GM18511 (cell line): ENCODE measurements around the gene DDI2.
"Not testable (repeated sequence)": the region's sequence is repeated elsewhere in the genome, so short reads cannot be mapped to it uniquely, and the experiment has no call there.

Source experiments
- ATAC-seq: cut with Tn5 transposase; IDR thresholded peaks from one replicate; pipeline ENCODE4 v1.9.1; 2021; ENCODE audit warnings: mild to moderate bottlenecking, moderate library complexity; ENCODE audit not compliant: unreplicated experiment

The DDI2 gene

DNA sequence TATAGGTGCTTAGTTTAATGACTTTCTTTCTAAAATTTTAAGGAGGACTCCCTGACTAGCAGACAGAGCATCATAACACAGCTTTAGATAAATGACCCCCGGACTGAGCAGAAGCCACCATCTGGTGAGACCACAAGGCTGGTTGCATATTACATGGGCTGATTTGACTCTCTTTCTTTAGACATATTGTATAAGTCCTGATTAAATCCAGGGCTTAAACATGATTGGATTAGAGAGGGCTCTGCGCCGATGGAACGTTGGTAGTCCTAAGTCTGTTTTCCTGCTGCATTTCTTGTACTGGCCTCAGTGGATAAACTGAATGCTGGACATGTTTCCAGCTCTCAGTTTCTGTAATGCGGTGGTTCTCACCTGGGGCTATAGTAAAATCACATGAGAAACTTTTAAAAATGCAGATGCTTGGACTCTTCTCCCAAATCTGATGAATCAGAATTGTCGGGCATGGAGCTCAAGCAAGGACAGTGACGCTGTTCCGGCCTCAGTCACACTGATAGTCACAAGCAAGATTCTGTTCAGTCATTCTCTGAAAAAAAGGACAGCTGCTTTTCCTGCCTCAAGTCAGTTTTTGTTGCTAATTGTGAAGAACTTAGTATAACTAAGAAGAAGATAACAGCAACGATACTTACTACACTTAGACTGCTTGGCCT lies 16.6 kb downstream of the DDI2 start:
- ATAC-seq, result no peak

DNA sequence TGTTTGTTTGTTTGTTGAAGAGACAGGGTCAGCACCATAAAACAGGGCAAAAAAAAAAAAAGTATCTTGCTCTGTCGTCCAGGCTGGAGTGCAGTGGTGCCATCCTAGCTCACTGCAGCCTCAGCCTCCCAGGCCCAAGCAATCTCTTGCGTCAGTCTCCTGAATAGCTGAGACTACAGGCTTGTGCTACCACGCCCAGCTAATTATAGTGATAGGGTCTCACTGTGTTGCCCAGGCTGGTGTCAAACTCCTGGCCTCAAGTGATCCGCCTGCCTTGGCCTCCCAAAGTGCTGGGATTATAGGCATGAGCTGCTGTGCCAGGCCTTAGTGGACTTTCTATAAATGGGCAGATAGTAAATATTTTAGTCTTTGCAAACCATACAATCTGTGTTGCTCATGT lies 19.2 kb downstream of the DDI2 start:
- no peak for ATAC-seq

GRCh38 chr1:15637826-15638225 lies 20.6 kb downstream of the DDI2 start:
- ATAC-seq, result no peak

GRCh38 chr1:15639262-15639661 lies 22.0 kb downstream of the DDI2 start:
- no peak for ATAC-seq

DNA sequence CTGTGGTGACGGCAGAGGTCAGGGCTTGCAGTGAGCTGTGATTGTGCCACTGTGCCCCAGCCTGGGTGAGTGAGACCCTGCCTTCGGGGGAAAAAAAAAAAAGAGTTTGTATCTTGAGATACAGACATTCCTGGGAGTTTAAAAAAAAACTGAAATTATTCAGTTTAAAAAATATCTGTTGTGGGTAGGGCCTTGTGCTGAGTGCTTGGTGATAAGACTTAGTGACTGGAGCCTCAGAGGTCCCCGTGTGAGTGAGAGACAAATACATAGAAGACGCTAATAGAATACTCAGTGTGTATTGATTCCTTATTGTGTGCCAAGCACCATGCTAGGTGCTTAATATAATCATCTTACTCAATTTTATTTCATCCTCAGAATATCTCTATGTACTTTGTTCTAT lies 22.7 kb downstream of the DDI2 start:
- no peak for ATAC-seq

DNA sequence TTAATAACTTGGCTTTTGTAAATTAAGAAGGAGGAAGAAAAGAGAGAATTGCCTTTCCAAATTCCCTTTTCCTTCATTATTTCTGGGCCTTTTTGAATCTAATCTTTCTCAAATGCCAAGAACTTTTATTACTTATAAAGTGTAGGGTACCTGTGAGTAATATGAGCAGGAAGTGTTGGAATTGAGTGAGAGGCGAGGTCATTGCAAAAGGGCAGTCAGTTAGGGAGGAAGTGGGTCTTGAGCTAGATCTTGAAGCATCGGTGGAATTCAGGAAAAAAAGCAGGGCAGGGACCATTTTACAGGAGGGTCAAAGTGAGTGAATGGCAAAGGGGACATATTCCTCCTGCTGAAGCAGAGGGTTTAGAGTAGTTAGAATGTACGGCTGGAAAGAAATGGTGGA lies 23.4 kb downstream of the DDI2 start:
- ATAC-seq, result no peak

- no peak for ATAC-seq
Observed at GRCh38 chr1:15649937-15650336, 32.7 kb downstream of the DDI2 start.

- no peak for ATAC-seq
Observed at GRCh38 chr1:15650433-15650832, 33.2 kb downstream of the DDI2 start.

GRCh38 chr1:15652130-15652529 lies 34.9 kb downstream of the DDI2 start:
- ATAC-seq, result not testable (repeated sequence)

GRCh38 chr1:15654091-15654690 lies 36.9 kb downstream of the DDI2 start:
- no peak for ATAC-seq

DNA sequence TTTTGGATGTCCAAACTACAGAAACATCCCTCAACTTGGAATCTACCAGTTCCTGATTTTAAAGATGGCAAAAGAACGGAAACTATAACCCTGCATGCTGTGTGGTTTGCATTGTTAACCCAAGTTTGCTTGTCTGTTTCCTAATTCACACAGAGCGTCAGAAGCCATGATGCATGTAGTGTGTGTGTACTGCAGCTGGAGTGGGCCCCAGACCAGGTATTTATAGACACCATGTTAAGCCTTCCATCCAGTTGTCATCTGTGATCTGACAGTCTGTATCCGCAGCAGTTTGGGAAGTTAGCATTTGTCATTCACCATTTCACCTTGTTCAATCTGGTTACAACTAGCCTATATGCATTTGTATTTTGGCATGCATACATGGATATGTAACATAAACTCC lies 39.2 kb downstream of the DDI2 start:
- no peak for ATAC-seq

- ATAC-seq, result no peak
Observed at GRCh38 chr1:15657021-15657420, 39.8 kb downstream of the DDI2 start.

- ATAC-seq, result no peak
Observed at GRCh38 chr1:15660151-15660550, 42.9 kb downstream of the DDI2 start.

DNA sequence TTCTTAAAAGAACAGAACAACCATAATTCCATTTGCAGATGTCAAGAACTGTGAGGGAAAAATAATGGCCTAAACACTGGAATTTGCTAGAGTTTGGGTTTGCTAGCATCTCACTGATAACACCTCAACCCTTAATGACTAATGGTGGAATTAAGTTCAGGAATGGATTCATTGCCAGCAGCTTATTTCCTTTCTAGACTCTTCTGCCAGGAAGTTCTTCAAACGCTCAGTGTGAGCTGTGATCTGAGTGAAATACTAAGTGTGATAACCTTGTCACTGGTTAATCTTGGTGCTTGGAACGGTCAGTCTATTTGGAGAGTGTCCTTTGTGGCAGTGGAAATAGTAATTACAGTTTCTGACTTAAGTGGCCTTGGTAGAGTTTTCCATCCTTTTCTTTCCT lies 45.2 kb downstream of the DDI2 start:
- ATAC-seq, result no peak

DNA sequence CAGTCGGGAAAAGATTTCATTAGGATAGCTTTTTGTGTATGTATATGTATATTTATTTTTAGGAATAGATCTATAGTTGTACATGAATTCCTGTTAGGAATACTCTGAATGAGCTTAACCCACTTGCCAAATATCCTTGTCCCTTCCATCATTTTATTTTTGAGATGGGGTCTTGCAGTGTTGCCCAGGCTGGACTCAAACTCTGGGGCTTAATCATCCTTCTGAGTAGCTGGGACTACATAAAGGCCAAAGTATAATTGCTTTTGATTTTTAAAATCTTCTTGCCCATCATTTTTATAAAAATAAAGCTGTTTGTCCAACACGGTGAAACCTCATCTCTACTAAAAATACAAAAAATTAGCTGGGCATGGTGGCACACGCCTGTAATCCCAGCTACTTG lies 46.7 kb downstream of the DDI2 start:
- ATAC-seq, result no peak

GRCh38 chr1:15667362-15667761 lies 50.1 kb downstream of the DDI2 start:
- no peak for ATAC-seq

GRCh38 chr1:15668089-15668754 lies 51.0 kb downstream of the DDI2 start:
- no peak for ATAC-seq

- ATAC-seq, result no peak
Observed at GRCh38 chr1:15669074-15669473, 51.8 kb downstream of the DDI2 start.

GRCh38 chr1:15669864-15670263 lies 52.6 kb downstream of the DDI2 start:
- ATAC-seq, result no peak

DNA sequence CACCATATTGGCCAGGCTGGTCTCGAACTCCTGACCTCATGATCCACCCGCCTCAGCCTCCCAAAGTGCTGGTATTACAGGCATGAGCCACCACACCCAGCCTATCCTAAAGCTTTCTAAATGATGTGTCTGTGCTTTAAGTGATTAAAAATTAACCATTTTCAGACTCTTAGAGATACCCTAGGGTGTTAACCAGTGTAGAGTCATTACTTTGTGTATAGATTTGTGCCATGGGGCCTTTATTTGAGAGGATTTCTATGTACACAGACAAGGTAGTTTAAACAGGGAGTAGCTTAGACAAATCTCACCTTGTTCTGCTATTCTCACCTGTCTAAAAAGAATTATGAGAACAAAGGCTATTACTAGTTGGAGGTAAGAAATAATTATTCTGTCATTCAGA lies 54.2 kb downstream of the DDI2 start:
- ATAC-seq, result no peak

GRCh38 chr1:15674386-15675159 lies 57.3 kb downstream of the DDI2 start:
- no peak for ATAC-seq

GRCh38 chr1:15676010-15676409 lies 58.8 kb downstream of the DDI2 start:
- no peak for ATAC-seq
